NCI-H524 treated with DMSO at 0.1 percent for 48 hours (cell line): ENCODE measurements around the gene SLC22A15.

Experiments
- DNase-seq: peaks from one replicate; lab custom pipeline; 2025; lab: John Stamatoyannopoulos, UW

Gene SLC22A15

DNA sequence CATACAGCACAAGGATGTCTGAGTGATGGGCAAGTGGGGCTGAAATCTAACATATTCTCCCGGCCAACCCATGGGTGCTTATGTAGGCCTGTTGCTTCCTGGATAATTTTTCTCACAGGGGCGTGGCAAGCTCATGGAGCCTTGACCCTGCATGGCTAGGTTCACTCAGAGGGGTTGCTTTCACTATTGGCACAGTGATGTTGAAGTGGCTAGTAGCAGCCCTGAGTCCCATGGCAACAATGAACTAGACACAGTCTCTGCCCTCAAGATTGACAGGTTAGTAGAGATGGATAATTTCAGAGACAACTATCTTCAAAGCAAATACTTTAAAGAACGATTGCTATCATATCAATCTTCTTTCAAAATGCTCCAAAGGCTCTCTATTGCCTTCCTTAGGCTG lies 128.4 kb downstream of the SLC22A15 start:
- DNase-seq, result no peak

DNA sequence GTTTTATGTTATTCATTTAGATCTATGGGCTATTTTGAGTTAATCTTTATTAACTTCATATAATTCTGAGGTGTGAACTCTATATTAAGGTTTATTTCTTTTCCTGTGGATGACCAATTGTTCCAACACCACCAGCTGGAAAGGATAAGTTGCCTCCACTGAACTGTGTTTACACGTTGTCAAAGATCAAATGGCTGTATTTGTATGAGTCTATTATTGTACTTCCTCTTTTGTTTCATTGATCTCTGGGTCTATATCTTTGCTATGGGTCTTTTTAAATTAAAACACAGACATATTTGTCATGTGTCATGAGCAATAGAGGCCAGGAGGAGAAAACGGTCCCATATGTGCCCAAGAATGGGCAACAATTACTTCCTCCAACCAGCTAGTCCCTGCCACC lies 129.7 kb downstream of the SLC22A15 start:
- no peak for DNase-seq

- DNase-seq, result no peak
These were observed 130.3 kb downstream of the SLC22A15 start for GRCh38 chr1:116106646-116107045.

- no peak for DNase-seq
These were observed 131.1 kb downstream of the SLC22A15 start for GRCh38 chr1:116107371-116107770.

DNA sequence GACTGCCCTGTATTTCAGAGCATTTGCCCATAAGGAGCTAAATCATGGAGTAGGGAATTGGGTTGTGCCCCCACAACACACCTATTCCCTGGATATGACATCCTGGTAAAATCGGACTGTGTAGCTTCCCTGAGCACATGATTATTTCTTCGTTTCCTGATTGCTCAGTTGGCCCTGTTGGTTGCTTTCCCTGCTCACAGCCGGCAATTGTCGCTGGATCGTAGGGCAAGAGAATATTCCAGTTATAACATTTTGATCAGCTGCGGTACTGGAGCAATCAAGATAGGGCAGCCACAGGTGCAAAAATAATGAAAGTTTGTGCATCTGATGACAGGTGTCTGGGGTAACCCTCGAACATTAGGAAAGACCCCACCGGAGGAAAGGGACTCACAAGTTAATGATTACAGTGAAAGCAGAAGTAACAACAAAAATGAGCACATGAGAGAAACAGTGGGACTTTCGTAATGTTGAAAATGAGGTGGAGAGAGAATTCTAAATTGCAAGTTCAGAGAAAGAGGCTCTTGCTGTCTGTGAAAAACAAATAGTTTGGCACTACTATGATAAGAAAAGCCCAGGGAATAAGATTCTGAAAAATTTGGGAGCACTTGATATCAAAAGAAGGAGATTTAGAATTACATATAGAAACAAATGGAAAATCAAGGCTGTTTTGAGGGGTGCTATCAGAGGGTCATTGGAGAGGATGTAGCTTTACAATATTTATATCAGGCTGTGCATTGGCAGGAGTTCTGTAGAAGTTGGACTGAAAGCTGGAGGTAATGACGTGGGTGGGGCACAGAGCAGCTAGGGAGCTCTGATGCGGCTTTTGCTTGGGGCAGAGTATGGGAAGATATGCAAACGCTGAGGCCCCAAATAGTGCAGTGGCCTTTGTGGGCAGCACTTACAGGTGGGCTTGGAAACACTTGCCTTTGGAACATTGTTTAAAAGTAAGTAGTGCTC lies 134.5 kb downstream of the SLC22A15 start, which contains the start of gene MAB21L3:
TSS of gene MAB21L3 (plus strand) at position 833 of the 957 bp plus-strand sequence. CDS start 1,217 bp downstream, outside the sequence.
- DNase-seq, result no peak

DNA sequence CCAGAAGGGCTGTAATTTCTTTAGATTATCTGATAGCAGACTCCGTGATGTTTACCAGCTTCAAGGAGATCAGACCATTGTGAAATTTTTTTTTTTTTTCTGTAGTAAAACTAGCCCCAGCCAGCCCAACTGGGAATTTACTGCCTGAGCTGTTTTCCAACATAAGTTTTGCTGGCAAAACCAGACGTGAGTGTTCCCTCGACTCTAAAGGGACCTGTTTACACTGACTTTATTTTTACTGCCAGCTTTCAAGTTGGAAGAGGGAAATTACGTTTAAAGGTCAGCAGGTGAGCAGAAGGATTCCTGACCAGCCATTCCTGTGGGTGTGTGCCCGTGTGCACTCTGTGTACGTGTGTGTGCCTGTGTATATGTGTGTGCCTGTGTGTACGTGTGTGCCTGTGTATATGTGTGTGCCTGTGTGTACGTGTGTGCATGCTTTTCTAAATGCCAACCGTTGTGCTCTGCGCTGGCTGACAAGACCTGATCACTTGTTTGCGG lies 135.3 kb downstream of the SLC22A15 start:
- no peak for DNase-seq

- no peak for DNase-seq
These were observed 136.3 kb downstream of the SLC22A15 start for GRCh38 chr1:116112388-116113140.

GRCh38 chr1:116113615-116114014 lies 137.3 kb downstream of the SLC22A15 start:
- DNase-seq, result no peak

DNA sequence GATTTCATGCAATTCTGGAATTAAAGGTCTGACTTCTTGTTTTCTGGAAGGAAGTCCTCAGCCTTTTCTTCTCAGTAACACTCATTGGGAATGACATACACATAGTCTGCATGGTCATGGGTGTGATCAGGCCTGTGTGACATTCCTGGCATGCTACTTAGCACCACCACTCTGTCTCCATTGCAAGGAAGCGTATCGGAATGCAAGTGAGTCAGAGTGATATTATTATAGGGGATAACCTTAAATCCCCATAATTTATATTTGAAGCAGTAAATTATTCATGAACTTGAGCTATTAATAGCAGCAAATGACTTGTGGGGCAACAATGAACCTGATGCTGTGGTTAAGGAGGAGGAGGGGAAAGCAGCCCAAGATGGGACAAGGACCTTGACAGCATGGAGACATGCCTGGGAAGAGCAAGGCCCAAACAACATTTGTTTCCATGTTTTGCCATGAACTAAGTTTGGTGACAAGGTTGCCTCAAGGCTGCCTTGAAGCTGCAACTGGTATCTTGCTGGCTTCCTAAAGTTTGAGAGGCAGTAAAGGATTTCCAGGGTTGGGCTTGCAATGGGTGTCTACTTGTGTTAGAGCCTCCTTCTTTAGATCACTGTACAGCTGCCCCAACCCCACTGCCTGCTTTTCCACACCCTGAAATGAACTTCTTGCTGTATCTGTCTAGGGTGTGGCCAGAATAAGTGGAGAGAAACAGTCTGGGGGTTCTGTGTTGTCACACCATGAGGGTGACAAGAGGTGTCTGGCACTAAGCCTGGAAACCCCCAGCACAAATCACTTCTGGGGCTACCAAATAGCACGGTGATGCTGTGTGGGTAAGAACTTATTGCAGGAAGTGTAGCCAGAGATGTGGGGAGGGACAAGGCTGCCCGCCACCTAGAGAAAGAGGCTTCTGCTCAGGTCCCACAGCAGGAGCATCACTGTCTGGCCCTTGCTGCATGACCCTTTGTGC lies 139.4 kb downstream of the SLC22A15 start:
- DNase-seq, result no peak

DNA sequence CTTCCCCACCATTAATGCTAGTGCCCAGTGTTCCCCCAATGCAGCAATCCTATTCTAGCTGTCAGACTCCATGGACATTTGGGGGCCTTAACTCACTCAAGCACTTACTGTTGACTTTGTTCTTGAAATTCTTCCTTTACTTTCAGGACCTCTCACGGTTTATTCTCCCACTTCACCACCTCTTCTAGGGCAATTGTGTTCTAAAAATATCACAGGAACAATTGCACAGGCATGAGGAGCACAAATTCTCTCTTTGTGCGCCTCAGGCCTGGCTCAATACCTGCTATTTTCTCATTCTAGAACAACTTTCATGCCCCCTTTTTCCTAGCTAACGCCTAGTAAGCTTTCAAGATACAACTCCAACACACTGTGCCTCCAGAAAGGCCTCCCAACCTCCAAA lies 142.2 kb downstream of the SLC22A15 start:
- no peak for DNase-seq
